Inflammatory macrophage treated with lipopolysaccharide for 4 hours (primary cell): Measurements from ENCODE around the gene KIAA1217.
A peak's percentile ranks its signal among the peaks of the same experiment; 100 is the strongest.
"Not testable (repeated sequence)": the region's sequence is repeated elsewhere in the genome, so short reads cannot be mapped to it uniquely, and the experiment has no call there.

ENCODE experiments used
- DNase-seq: peaks from one replicate; pipeline ENCODE4 v3.0.0-alpha.2; 2020

Gene KIAA1217

GRCh38 chr10:24341371-24341770 is 132.4 kb downstream of the KIAA1217 start:
- DNase-seq, result no peak

DNA sequence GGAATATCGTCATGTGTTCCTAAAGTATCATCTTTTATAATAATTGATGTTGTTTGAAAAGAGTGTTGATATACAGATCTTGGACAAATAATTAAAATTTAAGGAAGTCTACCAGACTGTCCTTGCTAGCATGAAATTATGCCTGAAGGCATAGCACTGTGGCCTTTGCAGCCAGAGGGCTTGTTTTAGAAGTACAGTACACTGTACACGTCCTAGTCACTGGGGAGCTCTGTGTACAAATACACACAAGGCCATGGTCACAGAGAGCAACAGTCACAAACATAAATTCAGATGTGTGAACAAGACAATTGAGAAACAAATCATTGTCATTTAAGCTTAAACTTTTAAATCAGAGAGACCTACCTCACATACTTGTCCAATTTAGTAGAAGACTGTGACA is 133.0 kb downstream of the KIAA1217 start:
- no peak for DNase-seq

DNA sequence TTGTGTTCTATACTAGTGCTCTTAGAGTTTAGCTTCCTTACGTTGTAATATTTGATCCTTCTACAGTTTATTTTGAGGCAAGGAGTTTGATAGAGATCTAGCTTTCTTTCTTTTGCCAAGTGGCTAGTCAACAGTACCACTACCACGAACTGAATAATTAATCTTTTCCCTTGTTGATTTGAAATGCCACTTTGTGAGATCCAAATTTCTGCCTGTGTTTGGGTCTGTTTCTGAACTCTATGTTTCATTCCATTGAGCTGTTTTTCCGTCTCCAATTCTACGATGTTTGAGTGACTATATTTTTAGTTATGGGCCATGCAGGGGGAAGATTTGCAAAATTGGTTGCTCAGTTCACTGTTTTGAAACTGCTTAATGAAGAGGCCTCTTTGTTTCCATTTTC is 134.7 kb downstream of the KIAA1217 start:
- no peak for DNase-seq

DNA sequence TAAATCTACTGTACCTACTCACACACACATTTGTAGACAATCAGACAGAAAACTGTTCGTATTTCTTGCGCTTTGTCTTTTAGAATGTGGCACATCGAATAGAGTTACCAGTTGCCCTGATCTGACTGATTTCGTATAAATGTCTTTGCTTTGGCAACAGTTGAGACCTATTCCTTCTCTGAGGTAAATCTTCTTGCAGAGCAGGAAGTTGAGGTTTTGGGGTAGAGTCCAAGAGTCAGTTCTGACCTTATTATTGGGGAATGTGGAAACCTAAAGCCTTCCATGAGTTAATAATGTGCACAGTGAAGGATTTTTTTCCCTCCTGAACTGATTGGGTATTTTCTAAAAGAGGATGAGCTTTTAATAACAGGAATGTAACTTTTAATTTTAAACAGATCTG is 135.3 kb downstream of the KIAA1217 start:
- no peak for DNase-seq

DNA sequence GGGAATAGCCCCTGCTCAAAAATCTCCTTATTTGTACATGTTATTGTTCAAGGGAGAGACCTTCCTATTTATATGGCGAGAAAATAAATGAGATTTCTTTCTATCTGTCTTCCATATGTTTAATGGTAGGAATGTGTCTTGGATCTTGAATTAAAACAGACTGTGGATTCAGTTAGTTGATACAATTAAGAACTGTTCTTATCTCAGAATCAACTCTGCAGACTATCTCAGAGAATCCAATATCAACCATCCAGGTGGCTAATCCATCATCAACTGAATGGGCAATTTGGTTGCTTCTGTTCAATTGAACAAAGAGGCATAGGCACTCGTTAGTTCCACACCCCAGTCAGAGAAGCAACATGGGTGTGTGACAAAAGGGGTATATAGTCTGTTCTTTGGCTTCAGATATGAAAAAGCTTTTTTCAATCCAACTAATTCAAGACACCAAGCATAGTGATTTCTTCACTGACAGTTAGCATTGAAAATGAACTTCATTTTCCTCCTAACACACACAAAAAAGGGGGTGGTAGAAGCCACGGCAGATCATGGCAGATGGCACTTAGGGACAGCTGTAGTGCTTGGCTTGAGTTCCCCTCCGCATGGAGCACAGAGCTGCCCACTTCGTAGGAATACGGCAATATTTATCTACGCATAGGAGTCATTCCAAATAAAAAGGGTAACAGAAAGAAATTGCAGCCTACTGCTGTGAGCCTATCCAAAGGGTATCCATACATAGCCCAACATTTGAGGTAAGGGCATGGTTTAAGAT is 135.9 kb downstream of the KIAA1217 start:
- no peak for DNase-seq

- no peak for DNase-seq
These were observed 138.1 kb downstream of the KIAA1217 start for GRCh38 chr10:24346877-24347519.

DNA sequence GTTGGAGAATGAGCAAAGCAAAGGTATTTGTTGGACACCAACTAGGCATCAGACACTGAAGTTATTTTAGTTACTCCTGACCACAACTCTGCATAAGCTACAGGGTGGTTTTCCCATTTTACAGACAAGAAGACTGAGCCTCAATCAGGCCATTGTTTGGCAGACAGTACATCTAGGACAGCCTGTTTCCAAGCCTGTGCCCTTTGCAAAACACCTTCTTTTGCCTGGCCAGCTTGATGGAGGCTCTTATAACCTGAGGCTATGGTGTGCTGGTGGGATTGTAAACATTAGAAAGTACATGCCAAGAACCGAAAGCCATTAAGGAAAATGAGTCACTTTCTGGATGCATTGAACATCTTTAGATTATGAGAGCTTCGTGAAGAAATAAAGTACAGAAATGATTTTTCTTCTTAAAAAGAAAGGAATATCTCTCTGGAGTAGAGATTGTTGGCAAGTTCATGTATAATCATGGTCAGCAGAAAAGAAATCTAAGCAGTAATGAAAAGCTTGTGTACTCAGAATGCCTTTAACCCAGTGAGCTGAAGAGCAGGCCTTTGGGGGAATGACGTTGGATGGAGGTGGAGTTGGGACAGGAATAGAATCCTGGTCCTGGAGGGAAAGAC is 140.6 kb downstream of the KIAA1217 start:
- DNase-seq, result no peak

GRCh38 chr10:24350070-24350921 is 141.4 kb downstream of the KIAA1217 start:
- no peak for DNase-seq

GRCh38 chr10:24350922-24351225 is 141.9 kb downstream of the KIAA1217 start:
- DNase-seq, result not testable (repeated sequence)

DNA sequence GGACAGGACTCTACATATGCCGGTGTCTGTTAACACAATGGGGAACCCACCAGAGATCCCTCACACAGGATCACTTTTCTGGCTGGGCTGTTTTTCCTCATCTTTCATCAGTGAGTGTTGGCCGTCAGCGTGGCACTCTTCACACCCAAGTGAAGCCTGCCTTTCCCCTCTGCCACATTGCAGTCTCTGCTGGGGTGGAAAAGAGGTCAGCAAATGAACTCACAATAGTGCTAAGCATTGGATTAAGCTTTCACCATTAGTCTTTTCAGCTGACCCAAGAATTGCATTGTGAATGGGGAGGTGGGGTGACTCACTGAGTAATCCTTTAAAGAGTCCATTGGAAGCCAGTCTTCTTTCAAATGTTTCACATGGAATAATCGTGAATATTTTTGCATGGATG is 143.0 kb downstream of the KIAA1217 start:
- DNase-seq, result no peak

DNA sequence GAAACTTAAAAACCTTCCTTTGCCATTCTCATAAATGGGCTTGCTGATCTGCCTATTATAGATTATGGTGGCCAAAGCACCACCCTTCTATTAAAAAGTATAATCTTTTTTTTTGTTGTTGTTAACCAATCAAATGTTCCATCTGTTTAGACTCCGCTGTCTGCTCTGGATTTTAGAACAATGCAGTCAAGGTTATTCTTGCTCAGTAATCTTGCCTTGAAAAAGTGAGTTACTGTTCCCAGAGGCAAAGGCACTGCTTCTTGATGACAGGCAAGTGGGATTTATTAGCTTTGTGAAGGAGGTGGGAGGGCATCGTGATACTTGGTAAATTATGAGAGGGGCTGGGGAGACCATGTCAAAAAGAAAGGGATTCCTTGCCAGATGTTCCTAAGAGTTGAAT is 143.5 kb downstream of the KIAA1217 start:
- no peak for DNase-seq

- DNase-seq, result no peak
These were observed 144.4 kb downstream of the KIAA1217 start for GRCh38 chr10:24353319-24353718.

GRCh38 chr10:24355056-24355688 is 146.2 kb downstream of the KIAA1217 start:
- DNase-seq, result no peak

- DNase-seq, result no peak
These were observed 148.5 kb downstream of the KIAA1217 start for GRCh38 chr10:24357344-24358004.

DNA sequence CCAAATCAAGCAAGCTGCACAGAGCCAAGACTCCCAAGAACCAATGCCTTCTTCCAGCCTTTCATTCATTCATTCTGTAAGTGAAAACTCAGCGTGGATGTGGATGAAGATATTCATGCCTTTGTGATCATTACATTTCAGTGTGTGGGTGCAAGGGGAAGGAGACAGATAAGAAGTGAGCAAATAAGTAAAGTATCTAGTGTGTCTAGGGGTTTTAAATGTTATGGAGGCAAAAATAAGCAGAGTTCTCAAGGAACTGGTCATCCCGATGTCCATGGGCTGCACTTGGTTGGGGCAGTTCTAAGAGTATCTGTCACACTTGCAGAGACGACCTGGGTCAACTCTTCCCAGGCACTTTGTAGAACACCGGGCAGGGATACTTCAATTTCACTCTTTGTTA is 149.1 kb downstream of the KIAA1217 start:
- DNase-seq, result no peak

GRCh38 chr10:24360282-24361127 is 151.6 kb downstream of the KIAA1217 start:
- peak; percentile 11 for DNase-seq

DNA sequence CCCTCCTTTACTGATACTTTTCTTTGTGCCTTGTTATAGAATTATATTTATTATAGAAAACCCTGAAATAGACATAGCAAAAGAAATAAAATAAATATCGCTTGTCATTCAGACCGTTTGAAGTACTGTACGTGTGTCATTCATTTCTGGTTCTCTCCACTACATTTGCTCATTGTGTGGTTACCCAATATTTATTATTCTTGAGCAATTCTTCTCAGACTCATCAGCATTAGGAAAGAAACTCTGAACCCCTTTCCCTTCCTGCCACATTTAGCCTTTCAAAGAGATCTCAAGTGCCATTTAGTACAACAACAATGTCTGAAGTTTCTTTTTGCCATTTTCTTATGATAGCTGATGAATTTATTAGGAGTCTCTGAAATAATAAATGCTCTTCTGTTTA is 154.1 kb downstream of the KIAA1217 start:
- peak; percentile 7 for DNase-seq

GRCh38 chr10:24367688-24368087 is 158.8 kb downstream of the KIAA1217 start:
- DNase-seq, result no peak

GRCh38 chr10:24370877-24371276 is 161.9 kb downstream of the KIAA1217 start:
- no peak for DNase-seq

- no peak for DNase-seq
These were observed 162.5 kb downstream of the KIAA1217 start for GRCh38 chr10:24371396-24371795.
